ENCODE measurements around the gene ABHD14A. TPM values are rescaled to one million over a fixed set of nuclear protein-coding genes. Genes with fewer than 3 reads are reported as not detected.

The ABHD14A gene
- total and polyA plus RNA-seq, 5 donors from 2014 or later, result 12.7 to 137 (median 93.2) TPM

GRCh38 chr3:51937611-51938450, 37.0 kb upstream of the ABHD14A start:
- Histone ChIP-seq H3K36me3 (ENCODE audit: control insufficient read depth, insufficient read depth, low read length) (peaks cover 53% of the 10 kb centered on the region), H3K9me3 (ENCODE audit: control insufficient read depth in 2 of 2, low read length in 2 of 2) (no peaks in the 10 kb centered on the region), H3K27me3 (ENCODE audit: control insufficient read depth, insufficient read depth, low read length) (no peaks in the 10 kb centered on the region), H3K27ac (ENCODE audit: insufficient read depth, low read length, poor library complexity, severe bottlenecking) (no peak overlapping the region), H3K4me3 (ENCODE audit: low read depth, low read length) (no peak overlapping the region), H3K4me1 (ENCODE audit: control insufficient read depth, insufficient read depth, low read length, poor library complexity, severe bottlenecking) (peaks cover 24% of the 10 kb centered on the region)
- Mint-ChIP-seq H3K4me3 (peak overlapping the region in 1 of 4 donors; percentile 17), H3K36me3 (peaks cover 28% of the 10 kb centered on the region), H3K9me3 (no peaks in the 10 kb centered on the region), H3K4me1 (peaks cover 0 to 39% (median 23%) of the 10 kb centered on the region in 4 donors), H3K27me3 (no peaks in the 10 kb centered on the region), H3K27ac (no peak overlapping the region)
- no peak for ATAC-seq (ENCODE audit: low read depth in 2 of 2)
- no peak for DNase-seq

- peak overlapping the region in 1 of 3 donors; percentile 61 for H3K27ac Mint-ChIP-seq
- H3K36me3 ChIP-seq (ENCODE audit: control insufficient read depth, insufficient read depth, low read length), result peaks cover 45% of the 10 kb centered on the region
These were observed 36.0 kb upstream of the ABHD14A start for GRCh38 chr3:51938780-51939425.

GRCh38 chr3:51940648-51941462, 34.0 kb upstream of the ABHD14A start:
- no peak for ATAC-seq (ENCODE audit: low read depth in 2 of 2)
- Mint-ChIP-seq H3K4me3 (peak overlapping the region; percentile 68 to 96 (median 94)), H3K36me3 (peaks cover 9% of the 10 kb centered on the region), H3K27ac (peak overlapping the region; percentile 65 to 85 (median 74)), H3K27me3 (no peaks in the 10 kb centered on the region), H3K4me1 (peaks cover 0 to 44% (median 24%) of the 10 kb centered on the region in 4 donors), H3K9me3 (no peaks in the 10 kb centered on the region)
- DNase-seq, result no peak
- Histone ChIP-seq H3K4me3 (ENCODE audit: low read depth, low read length) (peak overlapping the region; percentile 71), H3K27me3 (ENCODE audit: control insufficient read depth, insufficient read depth, low read length) (no peaks in the 10 kb centered on the region), H3K9me3 (ENCODE audit: control insufficient read depth in 2 of 2, low read length in 2 of 2) (no peaks in the 10 kb centered on the region), H3K27ac (ENCODE audit: insufficient read depth, low read length, poor library complexity, severe bottlenecking) (peak overlapping the region; percentile 70), H3K36me3 (ENCODE audit: control insufficient read depth, insufficient read depth, low read length) (peaks cover 27% of the 10 kb centered on the region), H3K4me1 (ENCODE audit: control insufficient read depth, insufficient read depth, low read length, poor library complexity, severe bottlenecking) (peaks cover 30% of the 10 kb centered on the region)

More at GRCh38 chr3:51938780-51939425, 36.0 kb upstream of the ABHD14A start:
- Mint-ChIP-seq H3K4me3 (peak overlapping the region in 3 of 4 donors; percentile 3 to 68 (median 8)), H3K9me3 (no peaks in the 10 kb centered on the region), H3K36me3 (peaks cover 20% of the 10 kb centered on the region), H3K4me1 (peaks cover 0 to 44% (median 24%) of the 10 kb centered on the region in 4 donors), H3K27me3 (no peaks in the 10 kb centered on the region)
- no peaks in the 10 kb centered on the region for H3K9me3 ChIP-seq (ENCODE audit: control insufficient read depth in 2 of 2, low read length in 2 of 2)
- no peaks in the 10 kb centered on the region for H3K27me3 ChIP-seq (ENCODE audit: control insufficient read depth, insufficient read depth, low read length)
- DNase-seq (no peak), ATAC-seq (ENCODE audit: low read depth in 2 of 2) (no peak)
- no peak overlapping the region for H3K27ac ChIP-seq (ENCODE audit: insufficient read depth, low read length, poor library complexity, severe bottlenecking)
- no peak overlapping the region for H3K4me3 ChIP-seq (ENCODE audit: low read depth, low read length)
- H3K4me1 ChIP-seq (ENCODE audit: control insufficient read depth, insufficient read depth, low read length, poor library complexity, severe bottlenecking), result peaks cover 30% of the 10 kb centered on the region

GRCh38 chr3:51941463-51941797, 33.4 kb upstream of the ABHD14A start:
- Histone ChIP-seq H3K4me1 (ENCODE audit: control insufficient read depth, insufficient read depth, low read length, poor library complexity, severe bottlenecking) (peaks cover 30% of the 10 kb centered on the region), H3K27me3 (ENCODE audit: control insufficient read depth, insufficient read depth, low read length) (no peaks in the 10 kb centered on the region), H3K9me3 (ENCODE audit: control insufficient read depth in 2 of 2, low read length in 2 of 2) (no peaks in the 10 kb centered on the region), H3K4me3 (ENCODE audit: low read depth, low read length) (peak overlapping the region; percentile 71), H3K36me3 (ENCODE audit: control insufficient read depth, insufficient read depth, low read length) (peaks cover 21% of the 10 kb centered on the region), H3K27ac (ENCODE audit: insufficient read depth, low read length, poor library complexity, severe bottlenecking) (peak overlapping the region; percentile 70)
- no peaks in the 10 kb centered on the region for H3K9me3 Mint-ChIP-seq
- DNase-seq (no peak), ATAC-seq (ENCODE audit: low read depth in 2 of 2) (no peak)
- peak overlapping the region; percentile 90 to 96 (median 94) for H3K4me3 Mint-ChIP-seq
- H3K4me1 Mint-ChIP-seq, result peaks cover 0 to 44% (median 26%) of the 10 kb centered on the region in 4 donors
- peaks cover 4% of the 10 kb centered on the region for H3K27me3 Mint-ChIP-seq
- peaks cover 6% of the 10 kb centered on the region for H3K36me3 Mint-ChIP-seq
- H3K27ac Mint-ChIP-seq, result peak overlapping the region; percentile 84 to 95 (median 85)

GRCh38 chr3:51941798-51942602, 32.9 kb upstream of the ABHD14A start, which contains the start of the genes PARP3 and RRP9:
PARP3 (plus strand) TSS chr3:51942363; CDS start chr3:51943356, 993 bp downstream.
RRP9 (minus strand) TSS chr3:51941904; CDS start chr3:51941867, 37 bp downstream.
- H3K9me3 Mint-ChIP-seq, result no peaks in the 10 kb centered on the region
- H3K4me1 ChIP-seq (ENCODE audit: control insufficient read depth, insufficient read depth, low read length, poor library complexity, severe bottlenecking), result peaks cover 30% of the 10 kb centered on the region

GRCh38 chr3:51942603-51943450, 32.0 kb upstream of the ABHD14A start:
- peaks cover 0 to 44% (median 26%) of the 10 kb centered on the region in 4 donors for H3K4me1 Mint-ChIP-seq
- H3K27ac Mint-ChIP-seq, result peak overlapping the region; percentile 77 to 94 (median 84)
- Histone ChIP-seq H3K9me3 (ENCODE audit: control insufficient read depth in 2 of 2, low read length in 2 of 2) (no peaks in the 10 kb centered on the region), H3K4me1 (ENCODE audit: control insufficient read depth, insufficient read depth, low read length, poor library complexity, severe bottlenecking) (peaks cover 30% of the 10 kb centered on the region), H3K36me3 (ENCODE audit: control insufficient read depth, insufficient read depth, low read length) (peaks cover 7% of the 10 kb centered on the region), H3K27me3 (ENCODE audit: control insufficient read depth, insufficient read depth, low read length) (no peaks in the 10 kb centered on the region), H3K4me3 (ENCODE audit: low read depth, low read length) (peak overlapping the region; percentile 64), H3K27ac (ENCODE audit: insufficient read depth, low read length, poor library complexity, severe bottlenecking) (peak overlapping the region; percentile 74)
- DNase-seq, result peak; percentile 25 to 79 (median 34)
- no peak for ATAC-seq (ENCODE audit: low read depth in 2 of 2)
- H3K27me3 Mint-ChIP-seq, result peaks cover 4% of the 10 kb centered on the region
- no peaks in the 10 kb centered on the region for H3K9me3 Mint-ChIP-seq
- peak overlapping the region; percentile 90 to 96 (median 94) for H3K4me3 Mint-ChIP-seq
- H3K36me3 Mint-ChIP-seq, result peaks cover 3% of the 10 kb centered on the region

More at GRCh38 chr3:51941798-51942602, 32.9 kb upstream of the ABHD14A start, which contains the start of the genes PARP3 and RRP9:
- peak; percentile 99 to 100 (median 99) for DNase-seq
- peak; percentile 91 to 94 for ATAC-seq (ENCODE audit: low read depth in 2 of 2)
- Mint-ChIP-seq H3K27me3 (peaks cover 4% of the 10 kb centered on the region), H3K36me3 (peaks cover 8% of the 10 kb centered on the region), H3K27ac (peak within 1 kb of the TSS; percentile 84 to 95 (median 94)), H3K4me3 (peak within 1 kb of the TSS; percentile 90 to 96 (median 94)), H3K4me1 (peaks cover 0 to 44% (median 26%) of the 10 kb centered on the region in 4 donors)
- H3K27ac ChIP-seq (ENCODE audit: insufficient read depth, low read length, poor library complexity, severe bottlenecking), result peak within 1 kb of the TSS; percentile 74
- no peaks in the 10 kb centered on the region for H3K9me3 ChIP-seq (ENCODE audit: control insufficient read depth in 2 of 2, low read length in 2 of 2)
- H3K27me3 ChIP-seq (ENCODE audit: control insufficient read depth, insufficient read depth, low read length), result no peaks in the 10 kb centered on the region
- peak within 1 kb of the TSS; percentile 71 for H3K4me3 ChIP-seq (ENCODE audit: low read depth, low read length)
- peaks cover 16% of the 10 kb centered on the region for H3K36me3 ChIP-seq (ENCODE audit: control insufficient read depth, insufficient read depth, low read length)
